PC-3 (cell line): ENCODE measurements around the gene CLEC1B. TPM values are rescaled to one million over a fixed set of nuclear protein-coding genes. Genes with fewer than 3 reads are reported as not detected.

Experiments used
- ATAC-seq: fragments of 200-7000 bp; cut with Tn5 transposase; 2 replicates; pipeline ENCODE4 v1.9.1; 2020; ENCODE audit warnings: mild to moderate bottlenecking, moderate library complexity
- BruUV-seq: library from RNA; stranded (reverse); fragments of 400-500 nt; replicated peaks from 2 replicates; lab custom pipeline; 2021; lab: Mats Ljungman, UMichigan
- CTCF ChIA-PET: fragments of 300-600 bp; sonication (Branson Sonifier 250); formaldehyde crosslinking; loops from one replicate; lab custom pipeline; 2022; ENCODE audit warnings: antibody characterized with exemption; lab: Charles Lee
- POLR2A ChIA-PET: fragments of 300-600 bp; sonication (Branson Sonifier 250); formaldehyde crosslinking; loops from one replicate; lab custom pipeline; 2022; ENCODE audit warnings: antibody characterized with exemption; ENCODE audit not compliant: unreplicated experiment; lab: Charles Lee
- DNase-seq: peaks from one replicate; pipeline ENCODE4 v3.0.0-alpha.2; 2015
- H2AFZ ChIP-seq: fragments of 300-600 bp; sonication (generic); 2 replicates; pipeline ENCODE4 v1.6.0; 2016; ENCODE audit warnings: antibody characterized with exemption, low read length
- H3F3A ChIP-seq: fragments of 300-600 bp; sonication (generic); one replicate; pipeline ENCODE4 v1.6.0; 2017; ENCODE audit warnings: antibody characterized with exemption, low read length, control low read depth, mild to moderate bottlenecking; ENCODE audit not compliant: unreplicated experiment
- H3K27ac ChIP-seq: fragments of 300-600 bp; sonication (generic); 2 replicates; pipeline ENCODE4 v1.5.1; 2016; ENCODE audit warnings: mild to moderate bottlenecking, low read length
- H3K27me3 ChIP-seq: fragments of 300-600 bp; sonication (generic); 2 replicates; pipeline ENCODE4 v1.6.1; 2016; ENCODE audit warnings: low read length, mixed read lengths
- H3K36me3 ChIP-seq: fragments of 300-600 bp; sonication (generic); 2 replicates; pipeline ENCODE4 v1.6.1; 2016; ENCODE audit warnings: low read depth, mixed run types, low read length, mixed read lengths
- H3K4me1 ChIP-seq: fragments of 300-600 bp; sonication (generic); 2 replicates; pipeline ENCODE4 v1.5.1; 2016; ENCODE audit warnings: low read length; ENCODE audit not compliant: insufficient read depth
- H3K4me2 ChIP-seq: fragments of 300-600 bp; sonication (generic); 2 replicates; pipeline ENCODE4 v1.6.0; 2016; ENCODE audit warnings: low read length
- H3K4me3 ChIP-seq: fragments of 300-600 bp; sonication (generic); 2 replicates; pipeline ENCODE4 v1.5.1; 2016; ENCODE audit warnings: mild to moderate bottlenecking, low read length, mixed read lengths
- H3K79me2 ChIP-seq: fragments of 300-600 bp; sonication (generic); 2 replicates; pipeline ENCODE4 v1.6.1; 2017; ENCODE audit warnings: low read length, mixed read lengths
- H3K9ac ChIP-seq: fragments of 300-600 bp; sonication (generic); 2 replicates; pipeline ENCODE4 v1.6.0; 2016; ENCODE audit warnings: mild to moderate bottlenecking, low read length
- H3K9me2 ChIP-seq: fragments of 300-600 bp; sonication (generic); replicated peaks from 2 replicates; pipeline ENCODE4 v1.6.1; 2016; ENCODE audit warnings: mixed run types, low read length, mixed read lengths
- H3K9me3 ChIP-seq: fragments of 300-600 bp; sonication (generic); 2 replicates; pipeline ENCODE4 v1.6.1; 2016; ENCODE audit warnings: low read length, mixed read lengths
- H4K20me1 ChIP-seq: fragments of 300-600 bp; sonication (generic); 2 replicates; pipeline ENCODE4 v1.6.1; 2016; ENCODE audit warnings: low read length, mixed read lengths
- CTCF ChIP-seq: fragments of 300-600 bp; sonication (generic); conservative IDR thresholded peaks from 2 replicates; pipeline ENCODE4 v1.5.1; 2017; ENCODE audit warnings: antibody characterized with exemption, low read depth, mild to moderate bottlenecking, low read length
- EZH2 ChIP-seq: fragments of 300-600 bp; sonication (generic); IDR thresholded peaks from one replicate; pipeline ENCODE4 v1.6.1; 2017; ENCODE audit warnings: antibody characterized with exemption, mild to moderate bottlenecking, low read length; ENCODE audit not compliant: unreplicated experiment
- EZH2phosphoT487 ChIP-seq: fragments of 300-600 bp; sonication (generic); IDR thresholded peaks from 2 replicates; pipeline ENCODE4 v1.6.1; 2018; ENCODE audit warnings: mild to moderate bottlenecking, antibody characterized with exemption, low read length, borderline replicate concordance
- intact Hi-C: fragments of 100-400 bp; cut with micrococcal nuclease; formaldehyde crosslinking; loops from 2 replicates; pipeline ENCODE4 v1.9.0; 2023
- total RNA-seq: library from RNA; depleted of rRNA; stranded (reverse); fragments of >200 nt; gene quantifications from 2 replicates; pipeline ENCODE4 v1.2.3, GENCODE V29; 2014

CLEC1B gene
- total RNA-seq, 1 experiment from 2014 or later: not detected

- Histone ChIP-seq H3K4me1 (no peaks in the 10 kb centered on the region), H3K36me3 (no peaks in the 10 kb centered on the region), H3K9ac (no peak overlapping the region), H4K20me1 (no peaks in the 10 kb centered on the region), H3K27me3 (peaks cover 42% of the 10 kb centered on the region), H3K27ac (no peak overlapping the region), H3F3A (no peaks in the 10 kb centered on the region), H3K4me2 (no peak overlapping the region), H3K4me3 (no peak overlapping the region), H3K79me2 (no peaks in the 10 kb centered on the region), H2AFZ (no peak overlapping the region), H3K9me3 (no peaks in the 10 kb centered on the region), H3K9me2 (no peaks in the 10 kb centered on the region)
- no peak for DNase-seq
- ChIA-PET POLR2A (no interaction called here), CTCF (no interaction called here)
- no peak for TF ChIP-seq EZH2
- no peak for TF ChIP-seq CTCF
- TF ChIP-seq EZH2phosphoT487: no peak
- ATAC-seq: no peak
- intact Hi-C loops: no loop called here
- BruUV-seq: no TSS peak
Observed at GRCh38 chr12:9992296-9992695, 6.6 kb downstream of the CLEC1B start.

GRCh38 chr12:9991876-9992275, 7.0 kb downstream of the CLEC1B start:
- ATAC-seq: no peak

GRCh38 chr12:9980126-9980525, 18.8 kb downstream of the CLEC1B start:
- DNase-seq: no peak
- no peaks in the 10 kb centered on the region for H3K79me2 ChIP-seq
- no peaks in the 10 kb centered on the region for H3K36me3 ChIP-seq
- H2AFZ ChIP-seq: no peak overlapping the region
- intact Hi-C loops: no loop called here
- no peaks in the 10 kb centered on the region for H3K9me2 ChIP-seq
- H3K4me3 ChIP-seq: no peak overlapping the region
- CTCF ChIA-PET: no interaction called here
- POLR2A ChIA-PET: no interaction called here
- H3F3A ChIP-seq: no peaks in the 10 kb centered on the region
- no peak for ATAC-seq
- no peaks in the 10 kb centered on the region for H4K20me1 ChIP-seq
- H3K4me2 ChIP-seq: no peak overlapping the region
- no peaks in the 10 kb centered on the region for H3K9me3 ChIP-seq
- no peak for TF ChIP-seq EZH2
- no peak for TF ChIP-seq CTCF
- no peak for TF ChIP-seq EZH2phosphoT487
- H3K27ac ChIP-seq: no peak overlapping the region
- H3K27me3 ChIP-seq: no peaks in the 10 kb centered on the region
- no peak overlapping the region for H3K9ac ChIP-seq
- no TSS peak for BruUV-seq
- H3K4me1 ChIP-seq: no peaks in the 10 kb centered on the region

More at GRCh38 chr12:9991876-9992275, 7.0 kb downstream of the CLEC1B start:
- no peak for DNase-seq
- Histone ChIP-seq H3K4me2 (no peak overlapping the region), H3K4me3 (no peak overlapping the region), H2AFZ (no peak overlapping the region), H3K9me2 (no peaks in the 10 kb centered on the region), H3F3A (no peaks in the 10 kb centered on the region), H3K4me1 (no peaks in the 10 kb centered on the region), H3K36me3 (no peaks in the 10 kb centered on the region), H3K9me3 (no peaks in the 10 kb centered on the region), H3K9ac (no peak overlapping the region), H3K27me3 (peaks cover 38% of the 10 kb centered on the region), H3K79me2 (no peaks in the 10 kb centered on the region), H4K20me1 (no peaks in the 10 kb centered on the region), H3K27ac (no peak overlapping the region)
- ChIA-PET POLR2A (no interaction called here), CTCF (no interaction called here)
- intact Hi-C loops: no loop called here
- no TSS peak for BruUV-seq
- no peak for TF ChIP-seq EZH2phosphoT487
- no peak for TF ChIP-seq EZH2
- no peak for TF ChIP-seq CTCF
